ENCODE results near the gene LCORL.
A peak's percentile ranks its signal among the peaks of the same experiment; 100 is the strongest.

Gene LCORL

GRCh38 chr4:17823871-17824669 is 197.5 kb downstream of the LCORL start:
- DNase-seq, result no peak

GRCh38 chr4:17817027-17817426 is 204.5 kb downstream of the LCORL start:
- peak; percentile 52 for DNase-seq

GRCh38 chr4:17816142-17816541 is 205.4 kb downstream of the LCORL start:
- no peak for DNase-seq

GRCh38 chr4:17814140-17814539 is 207.4 kb downstream of the LCORL start:
- no peak for DNase-seq

- DNase-seq, result no peak
These were observed 208.8 kb downstream of the LCORL start for GRCh38 chr4:17812801-17813200.

GRCh38 chr4:17812125-17812524 is 209.4 kb downstream of the LCORL start:
- peak; percentile 17 for DNase-seq

GRCh38 chr4:17811078-17811603 is 210.4 kb downstream of the LCORL start:
- DNase-seq, result peak; percentile 42

GRCh38 chr4:17810260-17811077 is 211.1 kb downstream of the LCORL start, which contains the start of the genes DCAF16 and NCAPG:
Gene DCAF16 (minus strand): TSS chr4:17810757. CDS start chr4:17804141, 6,616 bp downstream.
Gene NCAPG (plus strand): TSS chr4:17810979. CDS start chr4:17811078, 99 bp downstream.
- peak; percentile 99 for DNase-seq

GRCh38 chr4:17809667-17810066 is 211.9 kb downstream of the LCORL start:
- DNase-seq, result no peak

GRCh38 chr4:17807446-17807845 is 214.1 kb downstream of the LCORL start:
- no peak for DNase-seq

GRCh38 chr4:17805580-17806155 is 215.9 kb downstream of the LCORL start:
- DNase-seq, result no peak

- no peak for DNase-seq
These were observed 223.7 kb downstream of the LCORL start for GRCh38 chr4:17797808-17798207.

GRCh38 chr4:17794730-17795129 is 226.8 kb downstream of the LCORL start:
- no peak for DNase-seq
